Activated CD4-positive, alpha-beta T cell treated with anti-CD3 and anti-CD28 coated beads for 1 hour (primary cell): ENCODE measurements around the gene TBC1D26.
"Not testable (repeated sequence)": the region's sequence is repeated elsewhere in the genome, so short reads cannot be mapped to it uniquely, and the experiment has no call there.

ENCODE experiments used
- DNase-seq: peaks from one replicate; pipeline ENCODE4 v3.0.0-alpha.2; 2020

TBC1D26 gene

GRCh38 chr17:15744074-15744676 is 12.1 kb downstream of the TBC1D26 start:
- DNase-seq = no peak

- no peak for DNase-seq
Observed at GRCh38 chr17:15744885-15745284, 12.8 kb downstream of the TBC1D26 start.

GRCh38 chr17:15749403-15749802 is 17.3 kb downstream of the TBC1D26 start:
- DNase-seq = not testable (repeated sequence)

GRCh38 chr17:15768865-15769533 is 36.9 kb downstream of the TBC1D26 start:
- DNase-seq = not testable (repeated sequence)

GRCh38 chr17:15770679-15771078 is 38.6 kb downstream of the TBC1D26 start:
- DNase-seq = not testable (repeated sequence)

DNA sequence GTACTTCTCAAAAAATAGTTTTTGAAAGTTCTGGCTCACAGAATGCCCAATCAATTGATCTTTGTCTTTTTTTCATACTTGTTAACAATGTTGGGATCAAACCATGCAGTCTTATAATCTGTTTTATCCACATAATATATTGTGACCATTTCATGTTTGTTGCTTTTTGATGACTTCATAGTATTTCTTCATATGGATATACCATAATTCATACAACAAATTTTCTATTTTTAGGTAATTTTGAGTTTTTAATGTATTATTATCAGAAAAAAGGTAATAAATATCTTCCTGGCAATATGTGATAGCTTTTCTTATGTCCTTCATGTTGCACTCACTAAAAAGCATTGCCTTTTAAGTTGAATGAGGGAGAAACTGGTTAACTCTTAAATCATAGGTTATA is 44.8 kb downstream of the TBC1D26 start:
- DNase-seq = no peak

GRCh38 chr17:15777297-15777696 is 45.2 kb downstream of the TBC1D26 start:
- no peak for DNase-seq

DNA sequence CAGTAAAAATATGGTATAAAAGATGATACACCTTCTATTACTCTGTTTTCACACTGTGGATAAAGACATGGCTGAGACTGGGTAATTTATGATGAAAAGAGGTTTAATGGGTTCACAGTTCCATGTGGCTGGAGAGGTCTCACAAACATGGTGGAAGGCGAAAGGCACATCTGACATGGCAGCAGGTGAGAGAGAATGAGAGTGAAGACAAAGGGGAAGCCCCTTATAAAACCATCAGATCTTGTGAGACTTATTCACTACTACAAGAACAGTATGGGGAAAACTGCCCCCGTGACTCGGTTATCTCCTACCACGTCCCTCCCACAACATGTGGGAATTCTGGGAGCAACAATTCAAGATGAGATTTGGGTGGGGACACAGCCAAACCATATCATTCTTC is 45.6 kb downstream of the TBC1D26 start:
- DNase-seq = no peak

DNA sequence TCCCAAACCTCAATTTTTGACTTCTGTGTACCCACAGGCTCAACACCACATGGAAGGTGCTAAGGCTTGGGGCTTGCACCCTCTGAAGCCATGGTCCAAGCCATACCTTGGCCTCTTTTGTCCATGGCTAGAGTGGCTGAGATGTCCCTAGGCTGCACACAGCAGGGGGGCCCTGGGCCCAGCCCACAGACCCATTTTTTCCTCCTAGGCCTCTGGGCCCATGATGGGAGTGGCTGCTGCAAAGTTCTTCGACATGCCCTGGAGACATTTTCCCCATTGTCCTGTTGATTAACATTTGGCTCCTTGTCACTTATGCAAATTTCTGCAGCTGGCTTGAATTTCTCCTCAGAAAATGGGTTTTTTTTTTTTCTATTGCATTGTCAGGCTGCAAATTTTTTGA is 47.0 kb downstream of the TBC1D26 start:
- no peak for DNase-seq

- DNase-seq = no peak
Observed at GRCh38 chr17:15780188-15780587, 48.1 kb downstream of the TBC1D26 start.

GRCh38 chr17:15782866-15783265 is 50.8 kb downstream of the TBC1D26 start:
- no peak for DNase-seq

- no peak for DNase-seq
Observed at GRCh38 chr17:15783461-15783860, 51.4 kb downstream of the TBC1D26 start.

DNA sequence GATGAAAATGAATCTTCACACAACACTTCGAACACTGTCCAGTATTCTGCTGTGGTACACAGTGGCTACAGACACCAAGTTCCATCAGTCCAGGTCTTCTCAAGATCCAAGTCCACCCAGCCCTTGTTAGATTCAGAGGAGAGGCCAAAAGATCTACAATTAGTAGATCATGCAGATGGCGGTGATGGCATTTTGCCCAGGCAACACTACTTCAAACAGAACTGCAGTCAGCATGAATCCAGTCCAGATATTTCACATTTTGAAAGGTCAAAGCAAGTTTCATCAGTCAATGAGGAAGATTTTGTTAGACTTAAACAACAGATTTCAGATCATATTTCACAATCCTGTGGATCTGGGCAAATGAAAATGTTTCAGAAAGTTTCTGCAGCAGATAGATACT is 52.3 kb downstream of the TBC1D26 start:
- not testable (repeated sequence) for DNase-seq

DNA sequence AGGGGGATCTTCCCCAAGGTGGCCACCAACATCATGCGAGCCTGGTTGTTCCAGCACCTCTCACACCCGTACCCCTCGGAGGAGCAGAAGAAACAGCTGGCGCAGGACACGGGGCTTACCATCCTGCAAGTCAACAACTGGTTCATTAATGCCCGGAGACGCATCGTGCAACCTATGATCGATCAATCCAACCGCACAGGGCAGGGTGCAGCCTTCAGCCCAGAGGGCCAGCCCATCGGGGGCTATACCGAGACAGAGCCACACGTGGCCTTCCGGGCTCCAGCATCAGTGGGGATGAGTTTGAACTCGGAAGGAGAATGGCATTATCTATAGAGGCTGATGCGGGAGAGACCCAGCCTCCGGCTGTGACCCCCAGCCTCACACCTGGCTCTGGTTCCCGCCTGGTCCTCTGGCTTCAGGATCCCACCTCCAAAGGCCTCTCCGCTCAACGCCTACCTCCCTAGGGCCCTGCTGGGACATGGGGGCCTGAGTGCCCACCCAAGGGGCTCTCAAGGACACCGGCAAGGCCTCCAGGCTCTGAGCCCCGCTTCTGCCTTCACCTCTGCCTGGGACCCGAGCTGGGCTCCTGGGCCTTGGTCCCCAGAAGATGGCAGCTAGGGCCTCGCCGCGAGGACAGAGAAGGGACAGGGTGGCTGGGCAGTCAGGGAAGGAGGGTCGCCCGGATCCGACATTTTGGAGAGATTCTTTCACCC is 55.4 kb downstream of the TBC1D26 start:
- not testable (repeated sequence) for DNase-seq

- DNase-seq = not testable (repeated sequence)
Observed at GRCh38 chr17:15788365-15788764, 56.3 kb downstream of the TBC1D26 start.
